Ammon's horn (tissue), 1 donor: ENCODE measurements around the gene GDF9.
A peak's percentile ranks its signal among the peaks of the same experiment; 100 is the strongest.

Experiments used
- DNase-seq: peaks from one replicate; pipeline ENCODE4 v3.0.0-alpha.2; 2016; ENCODE audit warnings: low spot score

GDF9 gene

GRCh38 chr5:132838516-132839282, 27.6 kb downstream of the GDF9 start:
- DNase-seq, result no peak

GRCh38 chr5:132837868-132838267, 28.4 kb downstream of the GDF9 start:
- DNase-seq, result no peak

GRCh38 chr5:132836852-132837251, 29.4 kb downstream of the GDF9 start:
- no peak for DNase-seq

- DNase-seq, result no peak
Observed at GRCh38 chr5:132834057-132834456, 32.2 kb downstream of the GDF9 start.

- DNase-seq, result no peak
Observed at GRCh38 chr5:132832612-132833011, 33.7 kb downstream of the GDF9 start.

- no peak for DNase-seq
Observed at GRCh38 chr5:132831095-132831860, 35.0 kb downstream of the GDF9 start.

- DNase-seq, result no peak
Observed at GRCh38 chr5:132830436-132831094, 35.7 kb downstream of the GDF9 start, which contains the start of gene SHROOM1. Gene SHROOM1, minus strand, starts transcription at chr5:132830647. Its CDS starts 4,507 bp downstream, at chr5:132826140.

- peak; percentile 78 for DNase-seq
Observed at GRCh38 chr5:132829742-132830435, 36.4 kb downstream of the GDF9 start.

GRCh38 chr5:132828846-132829494, 37.3 kb downstream of the GDF9 start:
- no peak for DNase-seq

- no peak for DNase-seq
Observed at GRCh38 chr5:132827943-132828673, 38.2 kb downstream of the GDF9 start.

- DNase-seq, result no peak
Observed at GRCh38 chr5:132826424-132827082, 39.7 kb downstream of the GDF9 start.

- DNase-seq, result no peak
Observed at GRCh38 chr5:132825834-132826391, 40.4 kb downstream of the GDF9 start.

- DNase-seq, result no peak
Observed at GRCh38 chr5:132825033-132825833, 41.0 kb downstream of the GDF9 start.

- no peak for DNase-seq
Observed at GRCh38 chr5:132824426-132824825, 41.8 kb downstream of the GDF9 start.

- no peak for DNase-seq
Observed at GRCh38 chr5:132823481-132824050, 42.7 kb downstream of the GDF9 start.

GRCh38 chr5:132822650-132823480, 43.4 kb downstream of the GDF9 start:
- DNase-seq, result no peak

GRCh38 chr5:132821791-132822190, 44.5 kb downstream of the GDF9 start:
- DNase-seq, result peak; percentile 79

- peak; percentile 18 for DNase-seq
Observed at GRCh38 chr5:132821350-132821749, 44.9 kb downstream of the GDF9 start.
